ENCODE results near the gene ANKZF1. TPM values are rescaled to one million over a fixed set of nuclear protein-coding genes. Genes with fewer than 3 reads are reported as not detected.

The ANKZF1 gene
- total and polyA plus RNA-seq, 2 of the 8 experiments (the other 6 are each of a cell fraction or from before 2014, with no cell fraction given) = 32.5 to 50.1 TPM

GRCh38 chr2:219245899-219246230, 16.3 kb downstream of the ANKZF1 start:
- Histone ChIP-seq H3K4me3 (ENCODE audit: extremely low read depth in 1 of 4, insufficient read depth in 2 of 4, low read depth in 3 of 4, low read length in 4 of 4) (peak overlapping the region; percentile 74 to 81 (median 80)), H3K23ac (ENCODE audit: insufficient read length) (no peak overlapping the region), H3K27ac (ENCODE audit: low read depth, low read length) (peak overlapping the region; percentile 91), H3K4me2 (ENCODE audit: insufficient read depth in 1 of 2, low read depth in 2 of 2, low read length in 2 of 2) (peak overlapping the region; percentile 91 to 98), H2BK20ac (ENCODE audit: low read length) (no peak overlapping the region), H4K8ac (ENCODE audit: extremely low read depth, insufficient read depth, low read length) (peak overlapping the region; percentile 100), H2BK5ac (ENCODE audit: low read depth, low read length) (peak overlapping the region; percentile 96; the same call in 1 of the 2 replicates), H4K91ac (replicated peaks; ENCODE audit: insufficient read length, low read length) (no peak overlapping the region), H3K23me2 (ENCODE audit: low read depth, low read length) (peaks cover 8% of the 10 kb centered on the region), H3K79me1 (ENCODE audit: low read depth, low read length) (0 out of 2 replicates have a peak, but pooled peaks cover 5% of the 10 kb centered on the region), H3K14ac (ENCODE audit: insufficient read length) (no peak overlapping the region), H2AFZ (ENCODE audit: low read length) (no peak overlapping the region), H2BK15ac (ENCODE audit: low read length) (no peak overlapping the region), H3K27me3 (replicated peaks in 1 of 4; ENCODE audit: control insufficient read depth in 3 of 4, extremely low read depth in 1 of 4, insufficient read depth in 3 of 4, low read length in 3 of 4) (no peaks in the 10 kb centered on the region), H3K4me1 (replicated peaks in 1 of 4; ENCODE audit: control insufficient read depth in 3 of 4, insufficient read depth in 4 of 4, low read length in 3 of 4) (peaks cover 0 to 5% (median 3%) of the 10 kb centered on the region in 4 experiments; a peak in 3 of 7 replicates), H4K5ac (ENCODE audit: insufficient read length, low read depth, low read length) (peak overlapping the region; percentile 31), H2BK12ac (ENCODE audit: low read depth, low read length) (peak overlapping the region; percentile 90; the same call in 1 of the 2 replicates), H3K56ac (replicated peaks; ENCODE audit: insufficient read length, low read depth, low read length) (no peak overlapping the region), H4K20me1 (replicated peaks in 1 of 2; ENCODE audit: control insufficient read depth in 1 of 2, insufficient read depth in 2 of 2, low read length in 2 of 2) (no peaks in the 10 kb centered on the region), H2BK120ac (replicated peaks; ENCODE audit: low read depth, low read length) (no peak overlapping the region), H2AK5ac (ENCODE audit: low read depth, low read length) (peak overlapping the region; percentile 70; the same call in 1 of the 2 replicates), H3K36me3 (ENCODE audit: control insufficient read depth in 2 of 4, insufficient read depth in 4 of 4, low read length in 3 of 4) (peaks cover 0 to 9% (median 5%) of the 10 kb centered on the region in 4 experiments; a peak in 5 of 8 replicates), H3K9me3 (ENCODE audit: insufficient read depth in 2 of 2, low read depth in 1 of 2, low read length in 1 of 2) (no peaks in the 10 kb centered on the region), H3K18ac (ENCODE audit: extremely low read depth, low read length) (no peak overlapping the region), H3K79me2 (ENCODE audit: control insufficient read depth in 1 of 2, insufficient read depth in 2 of 2, low read length in 2 of 2) (peaks cover 0 to 5% of the 10 kb centered on the region in 2 experiments; a peak in 1 of 4 replicates), H3K9ac (replicated peaks in 1 of 4; ENCODE audit: extremely low read depth in 1 of 4, low read depth in 3 of 4, low read length in 3 of 4) (peak overlapping the region; percentile 91 to 99 (median 94)), H3K4ac (replicated peaks; ENCODE audit: insufficient read length, low read depth, low read length) (no peak overlapping the region)
- 54% methylated on average over 10 of the region's 10 CpGs; no CpG with 5 or more reads in 1 of the 2 experiments for whole genome bisulfite sequencing, 2 experiments (ENCODE audit: extremely low coverage in 1 of 2, insufficient coverage in 1 of 2, insufficient read length in 1 of 2, insufficient replicate concordance in 2 of 2, low coverage in 1 of 2, low lambda C conversion rate in 2 of 2, missing lambda C conversion rate in 1 of 2)
- ChIA-PET CTCF (ENCODE audit: partially characterized antibody) (interaction anchor here (1.1 to 3.0 kb wide), 14 partner anchors 8 to 108 kb away, joined by 3 to 24 read pairs (median 4); partner anchors contain the start of genes ANKZF1, ATG9A, DNAJB2 and NHEJ1), POLR2A (ENCODE audit: partially characterized antibody) (interaction anchor here (1.0 to 14.9 kb wide), 22 partner anchors 9 to 142 kb away, joined by 3 to 190 read pairs (median 4); partner anchors contain the start of genes ABCB6, ANKZF1, ATG9A and CNPPD1)
- no peak for FAIRE-seq
- no peak for DNase-seq (ENCODE audit: low read depth in 1 of 2, low spot score in 2 of 2)
- no peak for TF ChIP-seq KDM4A (IDR thresholded peaks at IDR 0.05; ENCODE audit: low read depth, low read length, severe bottlenecking)
- TF ChIP-seq YY1 (IDR thresholded peaks at IDR 0.05; ENCODE audit: low read depth, low read length) = no peak
